Activated CD8-positive, alpha-beta memory T cell treated with anti-CD3 and anti-CD28 coated beads for 4 hours (primary cell): ENCODE data around the gene KRABD2.
"Not testable (repeated sequence)": the region's sequence is repeated elsewhere in the genome, so short reads cannot be mapped to it uniquely, and the experiment has no call there.

Source experiments
- DNase-seq, 2 donors: peaks; one replicate each; pipeline ENCODE4 v3.0.0-alpha.2; 2020; ENCODE audit warnings: low read depth in 2 of 2

The KRABD2 gene

GRCh38 chr17:8376271-8377067 is at the start of gene KRABD2:
Gene KRABD2, minus strand, starts transcription at chr17:8376704.
- peak; percentile 80 for DNase-seq

DNA sequence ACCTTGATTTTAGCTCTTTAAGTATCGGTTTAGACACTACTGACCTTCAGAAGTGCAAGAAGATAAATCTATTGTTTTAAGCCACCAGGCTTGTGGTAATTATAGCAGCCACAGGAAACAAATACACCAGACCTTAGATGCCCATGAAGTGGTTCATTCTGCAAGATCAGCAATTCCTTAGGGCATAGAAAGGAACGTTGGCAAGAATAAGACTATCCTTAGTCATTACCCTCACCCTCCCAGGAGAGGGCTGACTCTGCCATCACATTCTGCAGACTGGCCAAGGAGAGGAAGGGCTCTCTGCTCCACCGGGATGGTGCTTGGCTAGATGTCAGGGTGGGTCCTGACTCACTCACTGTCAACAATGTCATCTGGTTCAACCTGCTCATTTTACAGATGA is 45.1 kb upstream of the KRABD2 start:
- DNase-seq = no peak

DNA sequence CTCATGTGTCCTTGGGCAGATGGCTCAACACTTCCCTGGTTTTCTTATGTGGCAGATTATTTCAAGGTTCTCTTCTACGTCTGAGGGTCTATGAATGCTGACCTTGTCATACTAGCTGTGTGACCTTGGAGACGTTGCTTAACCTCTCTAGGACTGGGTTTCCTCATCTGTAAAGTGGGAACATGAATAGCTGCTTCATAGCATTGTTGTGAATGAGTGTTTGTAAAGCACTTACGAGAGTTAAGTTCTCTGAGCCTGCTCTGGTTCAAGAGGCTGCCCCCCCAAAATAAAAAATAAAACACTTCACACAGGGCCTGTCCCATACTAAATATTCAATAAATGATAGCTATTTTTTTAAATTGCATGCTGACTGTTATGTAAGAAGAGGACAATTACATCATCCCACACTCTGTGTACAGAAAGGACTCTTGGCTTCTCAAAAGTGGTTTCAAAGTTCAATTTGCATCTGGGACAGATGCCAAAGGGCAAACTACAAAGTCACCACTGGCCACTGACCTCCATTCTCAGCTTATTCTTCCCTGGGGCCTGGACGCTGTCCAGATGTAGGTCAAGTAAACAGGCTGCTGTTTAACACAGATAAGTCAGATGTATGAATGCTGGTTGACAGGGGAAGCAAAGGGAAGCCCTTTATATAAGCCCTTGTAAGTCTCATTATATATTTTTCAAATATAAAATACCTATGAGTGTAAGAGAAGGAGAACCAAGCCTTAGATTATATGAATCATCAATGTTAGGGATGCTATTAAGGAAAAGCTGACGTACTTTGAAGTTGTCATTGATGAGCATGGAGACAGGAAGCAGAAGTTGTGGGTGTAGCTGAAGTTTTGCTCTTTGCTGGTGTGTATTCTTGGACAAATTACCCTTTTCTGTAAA is 43.8 kb upstream of the KRABD2 start:
- no peak for DNase-seq

GRCh38 chr17:8419305-8419704 is 42.8 kb upstream of the KRABD2 start:
- DNase-seq = no peak

DNA sequence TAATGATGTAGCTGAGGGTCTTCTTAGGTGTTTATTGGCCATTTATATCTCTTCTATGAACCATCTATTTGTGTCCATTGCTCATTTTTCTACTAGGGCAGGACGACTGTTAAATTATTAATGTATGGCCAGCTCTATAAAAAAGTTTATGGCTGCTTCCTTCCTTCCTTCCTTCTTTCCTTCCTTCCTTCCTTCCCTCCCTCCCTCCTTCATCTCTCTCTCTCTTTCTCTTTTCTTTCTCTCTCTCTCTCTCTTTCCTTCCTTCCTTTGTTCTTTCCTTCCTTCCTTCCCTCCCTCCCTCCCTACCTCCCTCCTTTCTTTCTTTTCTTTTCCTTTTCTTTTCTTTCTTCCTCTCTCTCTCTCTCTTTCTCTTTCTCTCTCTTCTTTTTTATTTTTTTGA is 42.0 kb upstream of the KRABD2 start:
- DNase-seq = no peak

DNA sequence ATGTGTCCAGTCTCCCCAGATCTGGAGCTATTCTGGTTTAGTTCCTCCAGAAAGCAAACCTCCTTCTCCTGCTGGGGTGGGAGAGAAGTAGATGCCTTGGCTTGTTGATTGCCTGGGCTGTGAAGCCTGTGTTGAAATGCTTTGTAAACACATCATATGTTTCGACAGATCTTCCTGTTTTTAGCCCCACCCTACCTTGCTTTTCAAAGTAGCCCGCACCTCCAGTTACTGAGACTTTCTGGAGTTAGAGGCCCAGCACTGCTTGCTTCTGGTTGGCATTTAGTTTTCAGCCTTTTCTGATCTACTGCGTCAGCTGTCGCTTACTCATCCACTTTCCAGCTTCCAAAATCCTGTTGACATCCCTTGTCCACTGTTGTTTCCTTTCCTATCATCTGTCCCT is 41.3 kb upstream of the KRABD2 start:
- DNase-seq = no peak

DNA sequence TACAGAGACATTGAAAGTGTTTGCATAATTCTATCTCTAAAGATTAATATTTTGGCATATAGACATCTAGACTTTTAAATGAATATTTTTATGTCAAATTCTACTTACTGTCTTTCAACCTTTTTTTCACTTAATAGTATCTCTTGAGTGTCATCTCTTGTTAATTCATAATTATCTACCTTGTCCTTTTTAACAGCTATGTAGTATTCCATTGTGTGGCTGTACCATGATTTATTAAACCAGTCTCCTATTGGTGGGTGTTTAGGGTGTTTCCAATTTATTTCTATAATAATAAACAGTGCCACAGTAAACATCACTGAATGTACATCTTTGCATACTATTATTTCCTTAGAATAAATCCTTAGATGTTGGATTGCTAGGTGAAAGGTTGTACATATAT is 37.4 kb upstream of the KRABD2 start:
- DNase-seq = no peak

DNA sequence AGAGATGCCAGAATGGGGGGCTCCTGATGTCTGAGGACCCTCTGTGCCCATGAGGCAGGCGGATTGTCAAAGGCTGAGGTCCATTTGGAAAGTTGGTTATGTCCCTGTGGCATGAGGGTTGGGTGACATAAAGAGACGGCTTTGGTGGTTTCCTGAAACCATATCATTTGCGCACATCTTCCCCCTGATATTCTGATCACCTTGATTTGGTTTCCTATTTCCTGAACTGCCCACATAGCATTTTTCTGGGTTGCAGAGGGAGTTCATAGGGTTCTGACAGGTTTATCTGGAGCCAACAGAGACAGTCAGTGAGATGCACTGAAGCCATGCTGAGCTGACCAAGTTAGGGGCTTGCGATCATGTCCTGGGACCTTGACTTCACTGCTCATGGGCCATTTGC is 36.8 kb upstream of the KRABD2 start:
- DNase-seq = no peak

GRCh38 chr17:8412089-8412488 is 35.6 kb upstream of the KRABD2 start:
- DNase-seq = no peak

- no peak for DNase-seq
These were observed 34.4 kb upstream of the KRABD2 start for GRCh38 chr17:8410883-8411238.

GRCh38 chr17:8409966-8410882 is 33.7 kb upstream of the KRABD2 start:
- DNase-seq = peak; percentile 52 to 54

DNA sequence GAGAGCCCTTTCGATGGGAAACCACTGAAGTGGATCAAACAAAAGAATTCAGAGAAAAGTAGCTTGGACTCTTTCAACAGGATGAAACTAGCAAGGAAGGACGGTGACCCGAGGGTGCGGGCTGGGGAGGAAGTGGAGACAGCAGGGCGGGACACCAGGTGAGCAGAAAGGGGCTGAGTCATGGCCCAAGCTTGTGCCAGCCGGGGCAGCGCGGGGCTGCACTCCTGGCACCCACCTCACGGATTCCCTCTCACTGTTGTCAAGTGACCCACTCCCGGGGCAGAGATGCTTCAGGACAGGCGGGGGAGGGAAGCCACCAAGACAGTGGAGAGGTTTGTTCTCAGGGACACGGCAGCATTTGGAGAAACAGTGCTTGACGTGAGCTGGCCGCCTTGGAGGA is 31.9 kb upstream of the KRABD2 start:
- DNase-seq = no peak

DNA sequence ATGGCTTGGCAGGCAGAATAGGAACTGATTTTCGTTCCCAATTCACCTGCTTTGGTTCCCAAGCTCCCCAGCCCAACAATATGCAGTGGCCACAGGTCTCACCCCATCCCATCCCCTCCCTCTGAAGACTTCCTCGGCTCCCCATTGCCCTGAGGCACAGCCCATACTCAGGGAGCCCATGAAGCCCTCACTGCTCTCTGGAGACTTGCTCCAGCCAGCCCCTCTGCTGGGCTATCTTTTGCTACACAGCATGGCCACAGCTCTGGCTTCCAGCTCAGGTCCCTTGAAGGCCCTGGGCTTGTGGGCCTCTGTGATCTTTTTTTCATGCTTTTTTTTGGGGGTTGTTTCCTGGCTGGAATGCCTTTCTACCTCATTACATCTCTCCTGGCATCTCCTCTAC is 29.7 kb upstream of the KRABD2 start:
- DNase-seq = no peak

GRCh38 chr17:8405499-8406016 is 29.1 kb upstream of the KRABD2 start:
- DNase-seq = no peak

DNA sequence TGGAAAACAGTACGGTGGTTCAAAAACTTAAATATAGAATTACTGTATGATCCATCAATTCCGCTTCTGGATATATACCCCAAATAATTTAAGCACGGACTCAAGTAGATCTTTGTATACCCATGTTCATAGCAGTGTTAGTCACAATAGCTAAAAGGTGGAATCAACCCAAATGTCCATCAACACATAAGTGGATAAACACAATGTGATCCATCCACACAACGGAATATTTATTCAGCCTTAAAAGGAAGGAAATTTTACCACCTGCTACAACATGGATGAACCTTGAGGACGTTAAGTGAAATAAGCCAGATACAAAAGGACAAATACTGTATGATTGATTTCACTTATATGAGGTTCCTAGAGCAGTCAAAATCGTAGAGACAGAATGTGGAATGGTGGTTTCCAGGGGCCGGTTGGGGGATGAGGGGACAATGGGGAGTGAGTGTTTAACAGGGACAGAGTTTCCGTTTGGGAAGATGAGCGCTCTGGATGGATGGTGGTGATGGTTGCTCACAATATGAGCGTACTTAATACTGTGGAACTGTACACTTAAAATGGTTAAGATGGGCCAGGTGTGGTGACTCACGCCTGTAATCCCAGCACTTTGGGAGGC is 26.5 kb upstream of the KRABD2 start:
- DNase-seq = no peak

- no peak for DNase-seq
These were observed 24.6 kb upstream of the KRABD2 start for GRCh38 chr17:8401107-8401506.

DNA sequence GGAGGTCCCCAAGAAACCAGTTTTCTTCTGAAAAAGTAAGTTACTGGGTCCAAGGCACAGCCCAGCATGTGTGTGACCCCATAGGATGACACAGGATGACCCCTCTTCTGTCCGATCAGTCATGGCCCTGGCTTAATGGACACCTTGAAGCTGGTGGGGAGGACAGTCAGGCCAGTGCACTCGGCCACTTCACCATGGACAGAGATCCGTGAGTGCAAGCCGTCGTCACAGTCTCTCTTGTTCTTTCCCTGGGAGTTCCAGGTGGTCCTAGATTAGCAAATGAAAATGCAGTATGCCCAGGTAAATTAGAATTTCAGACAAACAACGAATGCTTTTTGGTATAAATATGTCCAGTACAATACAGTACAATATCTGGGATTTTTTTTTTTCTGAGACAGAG is 22.5 kb upstream of the KRABD2 start:
- DNase-seq = no peak

GRCh38 chr17:8397636-8398035 is 21.1 kb upstream of the KRABD2 start, which contains the start of gene RNF222:
Gene RNF222, minus strand, starts transcription at chr17:8397827. Its CDS starts 4,366 bp downstream, at chr17:8393461.
- DNase-seq = no peak

GRCh38 chr17:8394497-8394896 is 18.0 kb upstream of the KRABD2 start:
- DNase-seq = not testable (repeated sequence)

GRCh38 chr17:8393470-8394231 is 17.1 kb upstream of the KRABD2 start:
- DNase-seq = no peak
